DLD1 (cell line): ENCODE measurements around the gene KLHL7.

Source experiments
- in situ Hi-C: cut with HindIII; loops from 2 replicates; pipeline ENCODE4 v1.10.0; 2017; ENCODE audit warnings: low sequenced_read_pairs

The KLHL7 gene

GRCh38 chr7:23105644-23106056, at the start of gene KLHL7:
Gene KLHL7, plus strand, starts transcription at chr7:23105785. Its CDS starts 242 bp downstream, at chr7:23106027.
- in situ Hi-C loops, result no loop called here

GRCh38 chr7:23058408-23059096, 47.0 kb upstream of the KLHL7 start:
- in situ Hi-C loops, result no loop called here

- in situ Hi-C loops, result no loop called here
These were observed 44.3 kb upstream of the KLHL7 start for GRCh38 chr7:23061327-23061726.

GRCh38 chr7:23062452-23062851, 43.1 kb upstream of the KLHL7 start:
- in situ Hi-C loops, result no loop called here

GRCh38 chr7:23065974-23066373, 39.6 kb upstream of the KLHL7 start:
- in situ Hi-C loops, result no loop called here

GRCh38 chr7:23067271-23067670, 38.3 kb upstream of the KLHL7 start:
- in situ Hi-C loops, result no loop called here

- in situ Hi-C loops, result no loop called here
These were observed 33.5 kb upstream of the KLHL7 start for GRCh38 chr7:23072048-23072447.

GRCh38 chr7:23072922-23073321, 32.7 kb upstream of the KLHL7 start:
- in situ Hi-C loops, result no loop called here

GRCh38 chr7:23074443-23075261, 30.9 kb upstream of the KLHL7 start:
- in situ Hi-C loops, result no loop called here

- in situ Hi-C loops, result no loop called here
These were observed 30.0 kb upstream of the KLHL7 start for GRCh38 chr7:23075571-23075970.

- in situ Hi-C loops, result no loop called here
These were observed 28.8 kb upstream of the KLHL7 start for GRCh38 chr7:23076772-23077171.

- in situ Hi-C loops, result no loop called here
These were observed 12.5 kb upstream of the KLHL7 start for GRCh38 chr7:23093111-23093510.

GRCh38 chr7:23093546-23093945, 12.0 kb upstream of the KLHL7 start:
- in situ Hi-C loops, result no loop called here

- in situ Hi-C loops, result no loop called here
These were observed 8.9 kb upstream of the KLHL7 start for GRCh38 chr7:23096518-23097290.

- in situ Hi-C loops, result no loop called here
These were observed 7.6 kb upstream of the KLHL7 start for GRCh38 chr7:23098029-23098428.

GRCh38 chr7:23098460-23098859, 7.1 kb upstream of the KLHL7 start:
- in situ Hi-C loops, result no loop called here

GRCh38 chr7:23100697-23101096, 4.9 kb upstream of the KLHL7 start:
- in situ Hi-C loops, result no loop called here

- in situ Hi-C loops, result no loop called here
These were observed 420 bp upstream of the KLHL7 start for GRCh38 chr7:23105086-23105643.

- in situ Hi-C loops, result no loop called here
These were observed 655 bp downstream of the KLHL7 start for GRCh38 chr7:23106057-23106822.
